PC-9 (cell line): ENCODE measurements around the gene HTR3C. TPM values are rescaled to one million over a fixed set of nuclear protein-coding genes. Genes with fewer than 3 reads are reported as not detected.
A peak's percentile ranks its signal among the peaks of the same experiment; 100 is the strongest.

Experiments
- BruUV-seq: library from RNA; stranded (reverse); fragments of 400-500 nt; replicated peaks from 2 replicates; lab custom pipeline; 2021; lab: Mats Ljungman, UMichigan
- CTCF ChIA-PET: fragments of 300-600 bp; sonication (Branson Sonifier 250); formaldehyde crosslinking; loops from one replicate; lab custom pipeline; 2022; ENCODE audit warnings: antibody characterized with exemption; lab: Charles Lee
- POLR2A ChIA-PET: fragments of 300-600 bp; sonication (Branson Sonifier 250); formaldehyde crosslinking; loops from one replicate; lab custom pipeline; 2022; ENCODE audit warnings: antibody characterized with exemption; ENCODE audit not compliant: unreplicated experiment; lab: Charles Lee
- DNase-seq, 2 experiments: peaks; one replicate each; pipeline versions ENCODE4 v3.0.0 to v3.0.0-alpha.2; 2015 to 2022; ENCODE audit warnings: mixed read lengths in 1 of 2
- H2AFZ ChIP-seq: fragments of 200-600 bp; sonication (generic); 2 replicates; pipeline ENCODE4 v1.8.1; 2017; ENCODE audit warnings: antibody characterized with exemption
- H3F3A ChIP-seq: fragments of 200-600 bp; sonication (generic); 2 replicates; pipeline ENCODE4 v1.8.1; 2017; ENCODE audit warnings: antibody characterized with exemption, mild to moderate bottlenecking, low read depth; ENCODE audit not compliant: insufficient read depth
- H3K27ac ChIP-seq: fragments of 200-600 bp; sonication (generic); 2 replicates; pipeline ENCODE4 v1.6.1; 2016; ENCODE audit warnings: mixed run types
- H3K27me3 ChIP-seq: fragments of 200-600 bp; sonication (generic); 2 replicates; pipeline ENCODE4 v1.6.1; 2016; ENCODE audit warnings: low read depth, mixed run types; ENCODE audit not compliant: insufficient read depth
- H3K36me3 ChIP-seq: fragments of 200-600 bp; sonication (generic); 2 replicates; pipeline ENCODE4 v1.6.1; 2016; ENCODE audit warnings: low read depth, mixed run types
- H3K4me1 ChIP-seq: fragments of 200-600 bp; sonication (generic); replicated peaks from 2 replicates; pipeline ENCODE4 v1.6.1; 2016; ENCODE audit warnings: mixed run types; ENCODE audit not compliant: insufficient read depth
- H3K4me2 ChIP-seq: fragments of 200-600 bp; sonication (generic); 2 replicates; pipeline ENCODE4 v1.6.1; 2017; ENCODE audit warnings: mixed run types
- H3K4me3 ChIP-seq: fragments of 200-600 bp; sonication (generic); 2 replicates; pipeline ENCODE4 v1.6.1; 2016; ENCODE audit warnings: mixed run types
- H3K79me2 ChIP-seq: fragments of 200-600 bp; sonication (generic); 2 replicates; pipeline ENCODE4 v1.6.1; 2017; ENCODE audit warnings: low read depth, mixed run types
- H3K9me2 ChIP-seq: fragments of 200-600 bp; sonication (generic); 2 replicates; pipeline ENCODE4 v1.8.1; 2017; ENCODE audit warnings: mild to moderate bottlenecking; ENCODE audit not compliant: insufficient read depth
- H3K9me3 ChIP-seq: fragments of 200-600 bp; sonication (generic); 2 replicates; pipeline ENCODE4 v1.8.1; 2016; ENCODE audit warnings: low read depth; ENCODE audit not compliant: insufficient read depth
- H4K20me1 ChIP-seq: fragments of 200-600 bp; sonication (generic); 2 replicates; pipeline ENCODE4 v1.8.1; 2017; ENCODE audit not compliant: insufficient read depth
- CTCF ChIP-seq: fragments of 200-600 bp; sonication (generic); conservative IDR thresholded peaks from 2 replicates; pipeline ENCODE4 v1.6.1; 2017; ENCODE audit warnings: mixed run types, antibody characterized with exemption, mild to moderate bottlenecking, moderate library complexity
- EZH2 ChIP-seq: fragments of 200-600 bp; sonication (generic); IDR thresholded peaks from 2 replicates; pipeline ENCODE4 v1.8.0; 2017; ENCODE audit warnings: antibody characterized with exemption, low read depth
- intact Hi-C: fragments of 100-400 bp; cut with micrococcal nuclease; formaldehyde crosslinking; loops from one replicate; pipeline ENCODE4 v1.10.0; 2022; ENCODE audit not compliant: unreplicated experiment
- total RNA-seq: library from RNA; stranded (reverse); gene quantifications from 2 replicates; pipeline ENCODE4 v1.2.3, GENCODE V29; 2021

Gene HTR3C
- total RNA-seq, 1 experiment from 2014 or later, result not detected

- ChIA-PET POLR2A (no interaction called here), CTCF (interaction anchor here (0.6 kb wide), 1 partner anchor 1848 kb away, joined by 4 read pairs; no protein-coding TSS in a partner anchor)
- no TSS peak for BruUV-seq
- Histone ChIP-seq H2AFZ (no peak overlapping the region), H3K9me3 (peaks cover 7% of the 10 kb centered on the region; the same call in 1 of the 2 replicates), H3K4me2 (peak overlapping the region; percentile 71), H3F3A (peaks cover 92% of the 10 kb centered on the region), H3K36me3 (peaks cover 53% of the 10 kb centered on the region), H3K27me3 (no peaks in the 10 kb centered on the region), H4K20me1 (no peaks in the 10 kb centered on the region), H3K79me2 (peaks cover 72% of the 10 kb centered on the region), H3K4me1 (peaks cover 94% of the 10 kb centered on the region), H3K9me2 (no peaks in the 10 kb centered on the region), H3K4me3 (no peak overlapping the region), H3K27ac (peak overlapping the region; percentile 97)
- peak in 1 of 2 experiments; percentile 33 for DNase-seq
- no peak for TF ChIP-seq EZH2
- TF ChIP-seq CTCF, result no peak
- intact Hi-C loops, result no loop called here
Observed at GRCh38 chr3:184008161-184008560, 44.7 kb upstream of the HTR3C start.

DNA sequence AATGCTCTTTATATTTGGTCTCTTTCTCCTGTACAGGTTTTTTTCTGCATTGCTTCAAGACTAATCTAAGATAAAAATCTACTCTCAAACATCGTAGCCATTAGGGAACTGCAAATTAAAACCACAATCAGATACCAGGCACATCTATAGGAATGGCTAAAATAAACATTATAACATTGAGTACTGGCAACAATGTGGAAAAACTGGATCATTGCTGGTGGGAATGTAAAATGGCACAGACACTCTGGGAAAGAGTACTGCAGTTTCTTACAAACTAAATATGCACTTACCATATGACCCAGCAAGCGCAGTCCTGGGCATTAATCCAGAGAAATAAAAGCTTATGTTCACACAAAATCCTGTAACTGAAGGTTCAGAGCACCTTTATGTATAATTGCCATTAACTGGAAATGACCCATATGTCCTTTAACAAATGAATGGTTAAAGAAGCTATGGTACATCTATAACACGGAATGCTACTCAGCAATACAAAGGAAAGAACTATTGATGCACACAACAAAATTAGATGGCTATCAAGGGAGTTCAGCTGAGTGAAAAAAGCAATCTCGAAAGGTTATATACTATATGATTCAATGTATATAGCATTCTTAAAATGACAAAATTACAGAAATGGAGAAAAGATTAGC, 41.5 kb upstream of the HTR3C start:
- BruUV-seq, result no TSS peak
- H3K9me3 ChIP-seq, result peaks cover 7% of the 10 kb centered on the region; the same call in 1 of the 2 replicates
- peaks cover 61% of the 10 kb centered on the region for H3K36me3 ChIP-seq
- H3K4me1 ChIP-seq, result peaks cover 93% of the 10 kb centered on the region
- peak overlapping the region; percentile 97 for H3K27ac ChIP-seq
- DNase-seq, result peak; percentile 47 to 98
- H4K20me1 ChIP-seq, result no peaks in the 10 kb centered on the region
- H3F3A ChIP-seq, result peaks cover 70% of the 10 kb centered on the region
- H3K79me2 ChIP-seq, result peaks cover 82% of the 10 kb centered on the region
- CTCF ChIA-PET, result no interaction called here
- H3K9me2 ChIP-seq, result no peaks in the 10 kb centered on the region
- intact Hi-C loops, result loop anchor here (1.0 kb wide), 2 partner anchors 45 to 96 kb away; no protein-coding TSS in a partner anchor
- no peak overlapping the region for H2AFZ ChIP-seq
- H3K27me3 ChIP-seq, result no peaks in the 10 kb centered on the region
- TF ChIP-seq EZH2 (no peak), CTCF (no peak)
- peak overlapping the region; percentile 43 for H3K4me2 ChIP-seq
- H3K4me3 ChIP-seq, result no peak overlapping the region
- POLR2A ChIA-PET, result no interaction called here

DNA sequence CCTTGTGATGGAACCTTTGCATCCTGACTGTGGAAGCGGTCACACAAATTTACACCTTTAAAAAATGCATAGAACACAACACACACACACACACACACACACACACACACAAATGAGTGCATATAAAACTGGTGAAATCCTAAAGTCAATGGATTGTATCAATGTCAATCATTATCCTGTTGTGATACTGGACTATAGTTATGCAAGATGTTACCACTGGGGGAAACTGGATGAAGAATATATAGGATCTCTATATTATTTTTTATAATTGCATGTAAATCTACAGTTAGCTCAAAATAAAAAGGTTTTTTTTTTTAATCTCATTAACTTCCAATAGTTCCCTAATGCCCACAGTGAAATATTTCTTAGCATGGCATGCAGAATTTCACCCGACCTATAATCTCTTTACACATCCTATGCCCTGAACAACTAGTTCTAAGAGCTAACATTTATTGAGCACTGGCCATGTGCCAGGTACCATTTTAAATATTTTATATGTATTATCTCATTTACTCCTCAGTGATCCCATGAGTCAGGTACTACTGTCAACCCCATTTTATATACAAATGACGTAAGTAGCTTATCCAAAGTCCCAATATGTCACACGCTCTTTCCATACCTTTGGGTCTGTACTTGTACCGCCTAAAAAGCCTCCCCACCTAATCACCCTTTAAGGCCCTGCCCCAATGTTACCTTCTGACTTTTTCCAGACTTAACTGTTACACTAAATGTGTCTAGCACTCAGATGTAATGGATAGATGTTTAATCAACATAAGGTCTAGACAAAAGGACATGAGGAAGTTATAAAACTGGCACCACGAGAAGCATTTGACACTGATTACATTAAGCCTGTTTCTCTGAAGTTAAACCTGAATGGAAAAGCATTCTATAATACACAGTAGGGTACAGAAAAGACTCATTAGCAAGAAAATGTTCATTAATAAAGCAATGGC, 40.6 kb upstream of the HTR3C start:
- TF ChIP-seq EZH2 (no peak), CTCF (no peak)
- intact Hi-C loops, result loop anchor here (1.0 kb wide), 2 partner anchors 46 to 97 kb away; no protein-coding TSS in a partner anchor
- Histone ChIP-seq H3K27me3 (no peaks in the 10 kb centered on the region), H3K4me2 (peak overlapping the region; percentile 43; the same call in 1 of the 2 replicates), H3K36me3 (peaks cover 61% of the 10 kb centered on the region), H3K4me3 (peak overlapping the region; percentile 6; the same call in 1 of the 2 replicates), H2AFZ (no peak overlapping the region), H4K20me1 (no peaks in the 10 kb centered on the region), H3F3A (peaks cover 61% of the 10 kb centered on the region), H3K27ac (peak overlapping the region; percentile 97), H3K9me3 (peaks cover 7% of the 10 kb centered on the region; the same call in 1 of the 2 replicates), H3K9me2 (no peaks in the 10 kb centered on the region), H3K4me1 (peaks cover 87% of the 10 kb centered on the region), H3K79me2 (peaks cover 89% of the 10 kb centered on the region)
- no peak for DNase-seq
- BruUV-seq, result no TSS peak
- POLR2A ChIA-PET, result no interaction called here
- CTCF ChIA-PET, result no interaction called here
